ENCODE data around the gene UTF1. TPM values are rescaled to one million over a fixed set of nuclear protein-coding genes. Genes with fewer than 3 reads are reported as not detected.

The UTF1 gene
- total and polyA plus RNA-seq, 2 of the 8 experiments (the other 6 are each of a cell fraction or from before 2014, with no cell fraction given), result 0.47 to 21.8 TPM

- Histone ChIP-seq H3K14ac (ENCODE audit: insufficient read length) (no peak overlapping the region), H3K4me1 (replicated peaks in 1 of 4; ENCODE audit: control insufficient read depth in 3 of 4, insufficient read depth in 4 of 4, low read length in 3 of 4) (peaks cover 0 to 31% (median 15%) of the 10 kb centered on the region in 4 experiments; a peak in 6 of 7 replicates), H2BK12ac (ENCODE audit: low read depth, low read length) (peak overlapping the region; percentile 87; the same call in 1 of the 2 replicates), H3K79me2 (ENCODE audit: control insufficient read depth in 1 of 2, insufficient read depth in 2 of 2, low read length in 2 of 2) (no peaks in the 10 kb centered on the region), H2AFZ (ENCODE audit: low read length) (no peak overlapping the region), H4K8ac (ENCODE audit: extremely low read depth, insufficient read depth, low read length) (no peak overlapping the region; the same call in 1 of the 2 replicates), H3K79me1 (ENCODE audit: low read depth, low read length) (no peaks in the 10 kb centered on the region; the same call in 1 of the 2 replicates), H2BK20ac (ENCODE audit: low read length) (no peak overlapping the region; the same call in 1 of the 2 replicates), H3K27me3 (replicated peaks in 1 of 4; ENCODE audit: control insufficient read depth in 3 of 4, extremely low read depth in 1 of 4, insufficient read depth in 3 of 4, low read length in 3 of 4) (peaks cover 29 to 47% (median 44%) of the 10 kb centered on the region in 4 experiments), H3K4me2 (ENCODE audit: insufficient read depth in 1 of 2, low read depth in 2 of 2, low read length in 2 of 2) (peak overlapping the region; percentile 69 to 91), H3K36me3 (ENCODE audit: control insufficient read depth in 2 of 4, insufficient read depth in 4 of 4, low read length in 3 of 4) (peaks cover 0 to 7% (median 3%) of the 10 kb centered on the region in 4 experiments; a peak in 3 of 8 replicates), H3K18ac (ENCODE audit: extremely low read depth, low read length) (peak overlapping the region; percentile 97), H3K23ac (ENCODE audit: insufficient read length) (no peak overlapping the region), H2BK5ac (ENCODE audit: low read depth, low read length) (peak overlapping the region; percentile 87; the same call in 1 of the 2 replicates), H4K20me1 (replicated peaks in 1 of 2; ENCODE audit: control insufficient read depth in 1 of 2, insufficient read depth in 2 of 2, low read length in 2 of 2) (no peaks in the 10 kb centered on the region), H4K5ac (ENCODE audit: insufficient read length, low read depth, low read length) (peak overlapping the region; percentile 7), H4K91ac (replicated peaks; ENCODE audit: insufficient read length, low read length) (peak overlapping the region; percentile 72), H3K56ac (replicated peaks; ENCODE audit: insufficient read length, low read depth, low read length) (no peak overlapping the region), H3K4me3 (ENCODE audit: extremely low read depth in 1 of 4, insufficient read depth in 2 of 4, low read depth in 3 of 4, low read length in 4 of 4) (peak overlapping the region in 2 of 4 experiments; percentile 54 to 63; a peak in 4 of 8 replicates), H2AK5ac (ENCODE audit: low read depth, low read length) (peak overlapping the region; percentile 75; the same call in 1 of the 2 replicates), H3K9ac (replicated peaks in 1 of 4; ENCODE audit: extremely low read depth in 1 of 4, low read depth in 3 of 4, low read length in 3 of 4) (no peak overlapping the region), H2BK120ac (replicated peaks; ENCODE audit: low read depth, low read length) (peak overlapping the region; percentile 47), H3K4ac (replicated peaks; ENCODE audit: insufficient read length, low read depth, low read length) (peak overlapping the region; percentile 54), H3K27ac (ENCODE audit: low read depth, low read length) (no peak overlapping the region), H3K9me3 (ENCODE audit: insufficient read depth in 2 of 2, low read depth in 1 of 2, low read length in 1 of 2) (peaks cover 0 to 8% of the 10 kb centered on the region in 2 experiments; a peak in 1 of 4 replicates), H3K23me2 (ENCODE audit: low read depth, low read length) (peaks cover 10% of the 10 kb centered on the region; the same call in 1 of the 2 replicates), H2BK15ac (ENCODE audit: low read length) (peak overlapping the region; percentile 29; the same call in 1 of the 2 replicates)
- DNase-seq (ENCODE audit: low read depth in 1 of 2, low spot score in 2 of 2) (no peak), FAIRE-seq (no peak)
- POLR2A ChIA-PET (ENCODE audit: partially characterized antibody), result interaction anchor here (0.9 to 1.4 kb wide), 4 partner anchors 12 to 71 kb away, joined by 3 to 5 read pairs (median 4); no protein-coding TSS in a partner anchor
- CTCF ChIA-PET (ENCODE audit: partially characterized antibody), result interaction anchor here (0.8 to 1.3 kb wide), 4 partner anchors 15 to 764 kb away, joined by 3 to 4 read pairs (median 3); no protein-coding TSS in a partner anchor
- no peak for TF ChIP-seq SP2 (IDR thresholded peaks at IDR 0.05; ENCODE audit: low read length)
- peak; percentile 65 for TF ChIP-seq EZH2 (IDR thresholded peaks at IDR 0.05; ENCODE audit: low read depth, low read length, severe bottlenecking)
- peak; percentile 95 for TF ChIP-seq E2F6 (IDR thresholded peaks at IDR 0.05)
- peak; percentile 47; the same call in 1 of the 2 replicates for TF ChIP-seq SUZ12 (IDR thresholded peaks at IDR 0.05; ENCODE audit: low read length)
- TF ChIP-seq MAX (IDR thresholded peaks at IDR 0.05), result peak; percentile 97
- 74% methylated on average over 32 of the region's 44 CpGs; no CpG with 5 or more reads in 1 of the 2 experiments for WGBS, 2 experiments (ENCODE audit: extremely low coverage in 1 of 2, insufficient coverage in 1 of 2, insufficient read length in 1 of 2, insufficient replicate concordance in 2 of 2, low coverage in 1 of 2, low lambda C conversion rate in 2 of 2, missing lambda C conversion rate in 1 of 2)
Observed at GRCh38 chr10:133231244-133231945, 1.4 kb downstream of the UTF1 start.
